Vein endothelial cell (primary cell): ENCODE results near the gene SSTR1. TPM values are rescaled to one million over a fixed set of nuclear protein-coding genes. Genes with fewer than 3 reads are reported as not detected.

ENCODE experiments used
- total RNA-seq: library from RNA; depleted of rRNA; stranded (reverse); fragments of >200 nt; gene quantifications from 2 replicates; pipeline ENCODE4 v1.2.3, GENCODE V29; 2012

SSTR1 gene
- 0.29 and 0.33 TPM in 2 replicates for total RNA-seq

GRCh38 chr14:38207736-38208617 is at the start of gene SSTR1:
SSTR1 (plus strand) TSS chr14:38207904; CDS start chr14:38209390, 1,486 bp downstream.

GRCh38 chr14:38255673-38256532 is 48.2 kb downstream of the SSTR1 start, which contains the start of gene CLEC14A:
CLEC14A (minus strand) TSS chr14:38256093; CDS start chr14:38256022, 71 bp downstream.

Other genes starting within 250 kb of the SSTR1 start
- gene CLEC14A, start 48.2 kb downstream of the SSTR1 start, total RNA-seq, result 418 and 421 TPM in 2 replicates